NCI-H526 (cell line): ENCODE data around the gene KRTAP4-1.
"Not testable (repeated sequence)": the region's sequence is repeated elsewhere in the genome, so short reads cannot be mapped to it uniquely, and the experiment has no call there.

Source experiments
- DNase-seq, 2 experiments: peaks; one replicate each; lab custom pipeline; 2025; lab: John Stamatoyannopoulos, UW

KRTAP4-1 gene

GRCh38 chr17:41184480-41184961, at the start of gene KRTAP4-1:
Gene KRTAP4-1, minus strand, starts transcription at chr17:41184911. Its CDS starts 57 bp downstream, at chr17:41184854.
- DNase-seq, result no peak

- not testable (repeated sequence) for DNase-seq
Measured at GRCh38 chr17:41232399-41233105, 47.8 kb upstream of the KRTAP4-1 start, which contains the start of gene KRTAP9-3. Gene KRTAP9-3, plus strand, starts transcription at chr17:41232449. Its CDS starts 53 bp downstream, at chr17:41232502.

DNA sequence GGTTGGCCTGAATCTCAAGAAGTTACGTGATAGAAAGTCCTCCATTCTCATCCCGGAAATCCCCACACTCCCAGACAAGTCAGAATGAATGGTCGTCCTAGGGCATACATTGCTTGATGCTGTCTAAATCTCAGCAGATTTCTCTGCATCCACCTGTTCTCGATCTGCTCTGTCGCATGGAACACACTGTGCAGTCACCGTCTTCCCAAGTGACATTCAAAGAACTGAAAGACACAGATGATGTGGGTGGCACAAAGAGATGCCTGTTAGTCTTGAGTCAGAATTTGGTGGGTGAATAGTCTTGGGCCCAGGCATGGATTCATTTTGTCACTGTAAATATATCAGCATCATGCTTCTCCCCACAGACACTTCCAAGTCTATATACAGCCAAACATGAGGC, 47.0 kb upstream of the KRTAP4-1 start:
- no peak for DNase-seq

DNA sequence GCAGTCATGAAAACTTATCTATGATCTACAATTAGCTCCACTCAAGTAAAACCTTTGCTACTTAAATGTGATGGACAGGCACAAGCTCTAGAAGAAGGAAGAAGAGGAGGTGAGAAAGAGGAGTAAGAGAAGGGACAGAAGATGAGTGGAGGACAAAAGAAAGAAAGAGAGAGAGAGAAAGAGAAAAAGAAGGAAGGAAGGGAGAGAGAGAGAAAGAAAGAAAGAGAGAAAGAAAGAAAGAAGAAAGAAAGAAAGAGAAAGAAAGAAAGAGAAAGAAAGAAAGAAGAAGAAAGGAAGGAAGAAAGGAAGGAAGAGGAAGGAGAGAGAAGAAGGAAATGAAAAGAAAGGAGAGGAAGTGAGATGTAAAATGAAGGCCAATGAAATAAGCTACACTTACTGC, 45.4 kb upstream of the KRTAP4-1 start:
- no peak for DNase-seq

GRCh38 chr17:41226598-41227095, 41.9 kb upstream of the KRTAP4-1 start, which contains the start of gene KRTAP9-2:
Gene KRTAP9-2, plus strand, starts transcription at chr17:41226648. Its CDS starts 7 bp downstream, at chr17:41226655.
- DNase-seq, result not testable (repeated sequence)

DNA sequence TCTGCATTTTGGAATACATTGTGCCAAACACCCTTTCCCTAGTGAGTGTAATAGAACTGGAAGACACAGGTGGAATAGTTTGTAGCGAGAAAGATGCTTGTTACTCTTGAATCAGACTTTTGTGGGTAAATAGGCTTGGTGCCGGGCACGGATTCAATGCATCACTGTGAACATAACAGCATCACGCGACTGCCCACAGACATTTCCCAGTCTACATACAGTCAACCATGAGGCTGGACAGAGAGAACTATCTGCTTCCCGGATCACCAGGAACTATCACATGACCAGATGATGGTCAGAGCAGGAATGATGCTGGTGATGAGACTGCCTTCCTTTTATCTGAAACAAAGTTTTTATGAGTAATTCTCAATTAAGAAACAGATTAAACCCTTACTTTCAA, 41.3 kb upstream of the KRTAP4-1 start:
- DNase-seq, result no peak

DNA sequence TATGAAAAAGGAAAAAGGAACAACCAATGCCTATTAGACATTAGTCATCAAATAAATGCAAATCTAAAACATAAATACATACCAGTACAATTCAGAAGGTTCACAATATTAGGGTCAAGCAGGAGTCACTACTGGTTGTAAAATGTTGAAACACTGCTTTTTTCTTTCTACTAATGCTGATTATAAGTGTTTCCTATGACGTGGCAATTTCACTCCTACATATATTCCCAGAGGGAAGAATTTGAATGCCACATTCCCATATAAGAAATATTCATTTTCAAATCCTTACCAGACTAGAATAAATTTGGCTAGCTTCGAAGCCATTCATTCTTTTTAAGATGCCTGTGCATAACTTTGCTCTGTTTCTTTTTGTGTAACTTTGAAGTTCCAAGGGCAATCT, 39.1 kb upstream of the KRTAP4-1 start:
- no peak for DNase-seq

- no peak for DNase-seq
Measured at GRCh38 chr17:41215681-41216080, 31.0 kb upstream of the KRTAP4-1 start.

GRCh38 chr17:41212524-41213169, 27.9 kb upstream of the KRTAP4-1 start:
- no peak for DNase-seq

DNA sequence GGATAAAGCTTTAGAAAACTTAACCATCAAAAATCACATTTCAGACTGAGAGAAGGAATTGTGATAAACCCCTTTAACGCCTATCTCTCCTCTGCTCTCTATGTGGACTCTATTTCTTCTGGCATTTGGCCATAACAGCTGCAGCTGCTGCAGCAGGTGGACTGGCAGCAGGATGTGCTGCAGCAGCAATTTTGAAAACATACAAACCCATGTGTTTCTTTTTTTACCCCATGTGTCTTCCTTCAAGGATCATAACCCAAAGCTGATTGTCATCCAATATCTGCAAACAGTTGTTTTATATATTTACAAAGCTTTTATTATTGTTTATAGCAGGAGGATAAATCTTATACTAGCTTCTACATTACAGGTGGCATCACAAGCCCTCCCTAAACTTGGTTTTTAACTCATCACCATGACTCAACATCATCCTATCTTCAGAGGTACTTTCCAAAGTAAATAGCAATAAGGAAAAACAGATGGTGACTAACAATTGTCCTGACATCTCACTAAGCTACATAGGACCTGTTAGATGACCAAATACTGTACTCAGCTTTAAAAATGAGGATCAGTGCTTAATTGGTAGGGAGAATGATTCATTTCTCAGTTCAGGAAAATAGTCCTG, 27.2 kb upstream of the KRTAP4-1 start:
- DNase-seq, result no peak

DNA sequence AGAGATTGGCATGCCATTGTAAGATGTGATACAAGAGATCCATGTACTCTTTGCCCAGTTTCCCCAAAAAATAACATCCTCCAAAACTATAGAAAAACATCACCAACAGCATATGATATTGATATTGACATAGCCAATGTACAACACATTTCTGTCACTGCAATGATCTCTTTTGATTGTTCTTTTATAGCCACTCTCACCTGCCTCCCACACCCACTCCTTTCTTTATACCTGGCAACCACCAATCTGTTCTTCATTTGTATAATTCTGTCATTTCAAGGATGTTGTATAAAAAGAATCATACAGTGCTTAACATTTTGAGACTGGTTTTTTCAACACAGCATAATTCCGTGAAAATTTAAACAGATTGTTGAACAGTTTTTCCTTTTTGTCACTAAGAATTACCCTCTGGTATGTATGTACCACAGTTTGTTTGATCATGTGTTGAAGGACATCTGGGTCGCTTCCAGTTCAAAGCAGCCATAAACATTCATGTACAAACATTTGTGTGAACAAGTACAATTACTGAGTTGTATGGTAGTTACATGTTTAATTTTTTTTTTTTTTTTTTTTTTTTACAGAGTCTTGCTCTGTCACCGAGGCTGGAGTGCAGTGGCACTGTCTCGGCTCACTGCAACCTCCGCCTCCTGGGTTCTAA, 14.8 kb upstream of the KRTAP4-1 start:
- no peak for DNase-seq

GRCh38 chr17:41196068-41196467, 11.4 kb upstream of the KRTAP4-1 start:
- no peak for DNase-seq

- DNase-seq, result no peak
Measured at GRCh38 chr17:41190328-41190727, 5.6 kb upstream of the KRTAP4-1 start.

DNA sequence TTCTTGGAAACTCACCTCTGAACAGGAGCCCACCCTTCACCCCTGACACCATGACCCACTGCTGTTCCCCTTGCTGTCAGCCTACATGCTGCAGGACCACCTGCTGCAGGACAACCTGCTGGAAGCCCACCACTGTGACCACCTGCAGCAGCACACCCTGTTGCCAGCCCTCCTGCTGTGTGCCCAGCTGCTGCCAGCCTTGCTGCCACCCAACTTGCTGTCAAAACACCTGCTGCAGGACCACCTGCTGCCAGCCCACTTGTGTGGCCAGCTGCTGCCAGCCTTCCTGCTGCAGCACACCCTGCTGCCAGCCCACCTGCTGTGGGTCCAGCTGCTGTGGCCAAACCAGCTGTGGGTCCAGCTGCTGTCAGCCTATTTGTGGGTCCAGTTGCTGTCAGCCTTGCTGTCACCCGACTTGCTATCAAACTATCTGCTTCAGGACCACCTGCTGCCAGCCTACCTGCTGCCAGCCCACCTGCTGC, 5.2 kb upstream of the KRTAP4-1 start, which contains the start of gene KRTAP9-1:
Gene KRTAP9-1, plus strand, starts transcription at position 51 of the 482 bp plus-strand sequence. Its CDS starts 0 bp downstream, at position 51.
- not testable (repeated sequence) for DNase-seq

DNA sequence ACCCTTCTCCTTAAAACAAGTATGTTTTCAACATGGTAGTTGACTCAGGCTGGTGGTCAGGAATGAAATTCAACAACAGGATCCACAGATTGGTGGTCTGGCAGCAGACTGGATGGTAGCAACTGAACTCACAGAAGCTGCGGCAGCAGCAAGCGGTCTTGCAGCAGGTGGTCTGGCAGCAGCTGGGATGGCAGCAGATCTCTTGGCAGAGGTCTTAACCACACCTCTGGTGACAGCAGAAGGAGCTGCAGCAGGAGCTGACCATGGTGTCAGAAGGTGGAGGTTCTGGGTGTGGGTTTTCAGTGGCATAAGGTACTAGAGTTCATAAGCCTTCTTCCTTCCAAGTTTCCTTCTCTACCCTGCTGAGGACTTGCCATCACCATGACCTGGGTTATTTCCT, 2.2 kb upstream of the KRTAP4-1 start:
- DNase-seq, result no peak

GRCh38 chr17:41185001-41185400, 290 bp upstream of the KRTAP4-1 start:
- no peak for DNase-seq

DNA sequence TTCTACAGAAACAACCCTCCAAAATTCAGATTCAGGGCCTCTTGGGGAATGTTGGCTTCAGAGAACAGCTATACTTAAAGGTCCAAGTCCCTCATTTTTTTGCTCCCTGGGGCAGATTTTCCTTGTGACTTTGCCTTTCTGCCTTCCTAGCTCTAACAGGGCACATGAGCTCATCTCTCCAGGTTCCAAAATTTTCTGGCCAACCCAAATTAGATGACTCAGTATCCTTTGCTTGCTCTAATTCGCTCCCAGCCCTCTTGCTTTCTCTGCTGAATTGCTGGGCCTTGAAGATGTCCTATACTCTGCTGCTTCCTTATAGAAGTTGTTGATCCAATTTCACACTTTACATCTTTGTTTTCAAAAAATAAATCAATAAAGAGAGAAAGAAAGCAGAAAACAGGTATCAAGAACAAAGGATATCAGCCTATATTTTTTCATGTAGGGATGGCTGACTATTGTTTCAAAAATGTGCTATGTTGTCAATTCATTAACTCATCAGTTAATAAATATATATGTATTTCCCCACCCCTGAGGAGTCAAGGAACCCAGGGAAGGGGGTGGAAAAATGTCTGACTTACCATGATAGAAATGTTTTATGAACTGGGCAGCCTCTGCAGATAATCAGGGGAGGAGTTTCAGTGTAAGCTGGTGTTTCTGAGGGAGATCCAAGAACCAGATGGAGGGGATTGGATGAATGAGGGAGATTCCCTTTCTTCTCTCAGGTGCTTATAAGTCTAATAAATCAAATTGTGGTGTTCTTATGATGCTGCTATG, 5.7 kb downstream of the KRTAP4-1 start:
- DNase-seq, result no peak

- no peak for DNase-seq
Measured at GRCh38 chr17:41178341-41178740, 6.4 kb downstream of the KRTAP4-1 start.

GRCh38 chr17:41177727-41178271, 6.9 kb downstream of the KRTAP4-1 start, which contains the start of gene KRTAP4-2:
Gene KRTAP4-2, minus strand, starts transcription at chr17:41178221. Its CDS starts 57 bp downstream, at chr17:41178164.
- DNase-seq, result no peak

DNA sequence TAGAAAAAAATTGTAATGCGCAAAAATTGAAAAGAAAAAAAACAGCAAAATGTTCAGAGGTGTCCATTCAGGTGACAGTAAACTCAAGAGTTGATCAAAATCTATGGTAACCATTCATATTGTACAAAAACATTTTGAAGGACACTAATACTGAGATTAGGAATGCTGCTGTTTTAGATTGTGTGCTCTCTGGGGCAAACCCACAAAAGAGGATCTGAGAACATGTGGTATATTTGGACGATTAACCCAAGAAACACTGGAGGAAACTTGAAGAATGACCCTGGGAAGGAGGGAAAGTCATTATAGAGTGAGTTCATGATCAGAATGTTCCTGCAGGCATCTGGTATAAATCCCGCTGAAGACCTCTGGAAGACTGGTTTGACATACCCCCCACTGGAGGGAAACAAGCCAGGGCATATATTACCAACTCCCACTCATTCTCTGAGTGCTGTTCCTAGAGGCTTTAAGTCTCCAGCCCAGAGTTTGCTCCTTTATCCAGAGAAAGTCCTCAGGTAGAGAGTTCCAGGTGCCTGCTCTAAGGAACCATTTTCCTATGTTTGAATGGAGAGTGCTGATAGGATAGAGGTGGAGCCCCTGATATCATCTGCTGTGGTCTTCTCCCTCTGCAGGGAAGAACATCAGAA, 7.8 kb downstream of the KRTAP4-1 start:
- no peak for DNase-seq
